Measurements from ENCODE around the gene AFAP1L2.

- TF ChIP-seq EZH2phosphoT487 (IDR thresholded peaks at IDR 0.05; ENCODE audit: borderline replicate concordance, low read length), result no peak
- TF ChIP-seq CTCF (IDR thresholded peaks at IDR 0.05; ENCODE audit: low read depth, low read length, poor library complexity, severe bottlenecking), result no peak
Observed at GRCh38 chr10:114279289-114279688, 125.0 kb downstream of the AFAP1L2 start.
